Choroid plexus epithelial cell (primary cell): ENCODE measurements around the gene PLCH2.

Experiments
- DNase-seq: peaks from one replicate; pipeline ENCODE4 v3.0.0-alpha.2; 2010; ENCODE audit warnings: low read depth
- H3K4me3 ChIP-seq: 2 replicates; pipeline ENCODE4 v1.5.1; 2011; ENCODE audit warnings: low read depth, mild to moderate bottlenecking, control low read depth, low read length, moderate library complexity
- TF ChIP-seq, protein P1 (sequence below): conservative IDR thresholded peaks from 2 replicates; pipeline ENCODE4 v1.5.1; 2011; ENCODE audit warnings: low read depth, mild to moderate bottlenecking, control low read depth, inconsistent platforms, low read length, moderate library complexity

The PLCH2 gene

DNA sequence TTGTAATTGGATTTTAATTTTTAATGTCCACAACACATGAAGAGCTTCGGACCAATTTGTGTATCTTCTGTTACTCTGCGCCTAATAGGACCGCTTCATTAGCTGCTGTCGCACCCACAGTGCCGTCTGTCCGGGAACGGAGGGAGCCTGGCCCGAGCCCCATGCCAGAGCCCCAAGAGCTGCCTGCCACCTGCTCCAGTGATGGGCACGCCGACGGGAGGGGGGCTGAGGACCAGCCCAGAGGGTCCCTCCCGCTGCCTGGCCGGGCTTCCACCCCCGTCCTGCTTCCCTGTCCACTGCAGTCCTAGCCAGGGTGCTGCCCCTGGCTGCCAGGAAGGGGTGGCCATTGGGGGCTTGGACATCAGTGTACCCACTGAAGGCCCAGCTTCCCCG is 30.3 kb upstream of the PLCH2 start:
- TF ChIP-seq, protein P1, sequence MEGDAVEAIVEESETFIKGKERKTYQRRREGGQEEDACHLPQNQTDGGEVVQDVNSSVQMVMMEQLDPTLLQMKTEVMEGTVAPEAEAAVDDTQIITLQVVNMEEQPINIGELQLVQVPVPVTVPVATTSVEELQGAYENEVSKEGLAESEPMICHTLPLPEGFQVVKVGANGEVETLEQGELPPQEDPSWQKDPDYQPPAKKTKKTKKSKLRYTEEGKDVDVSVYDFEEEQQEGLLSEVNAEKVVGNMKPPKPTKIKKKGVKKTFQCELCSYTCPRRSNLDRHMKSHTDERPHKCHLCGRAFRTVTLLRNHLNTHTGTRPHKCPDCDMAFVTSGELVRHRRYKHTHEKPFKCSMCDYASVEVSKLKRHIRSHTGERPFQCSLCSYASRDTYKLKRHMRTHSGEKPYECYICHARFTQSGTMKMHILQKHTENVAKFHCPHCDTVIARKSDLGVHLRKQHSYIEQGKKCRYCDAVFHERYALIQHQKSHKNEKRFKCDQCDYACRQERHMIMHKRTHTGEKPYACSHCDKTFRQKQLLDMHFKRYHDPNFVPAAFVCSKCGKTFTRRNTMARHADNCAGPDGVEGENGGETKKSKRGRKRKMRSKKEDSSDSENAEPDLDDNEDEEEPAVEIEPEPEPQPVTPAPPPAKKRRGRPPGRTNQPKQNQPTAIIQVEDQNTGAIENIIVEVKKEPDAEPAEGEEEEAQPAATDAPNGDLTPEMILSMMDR = no peak
- no peak overlapping the region for H3K4me3 ChIP-seq
- no peak for DNase-seq

DNA sequence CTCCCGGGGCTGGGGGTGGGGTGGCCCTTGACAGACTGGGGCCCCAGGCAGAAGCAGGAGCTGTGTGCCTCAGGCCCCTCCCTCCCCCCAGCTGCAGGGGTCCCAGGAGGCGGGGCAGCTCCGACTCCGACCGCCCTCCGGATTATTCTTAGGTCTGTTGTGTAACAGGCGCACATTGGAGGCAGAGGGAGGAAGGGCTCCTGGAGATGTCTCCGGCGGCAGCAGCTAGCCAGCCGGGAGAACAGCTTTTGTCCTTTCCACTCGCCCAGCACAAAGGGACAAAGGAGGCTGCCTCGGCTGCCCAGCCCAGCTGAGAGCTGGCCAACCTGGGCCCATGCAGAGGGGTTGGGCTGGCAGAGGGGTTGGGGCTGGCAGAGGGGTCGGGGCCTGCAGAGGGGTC is 29.7 kb upstream of the PLCH2 start:
- TF ChIP-seq, protein P1 = no peak
- no peak overlapping the region for H3K4me3 ChIP-seq

DNA sequence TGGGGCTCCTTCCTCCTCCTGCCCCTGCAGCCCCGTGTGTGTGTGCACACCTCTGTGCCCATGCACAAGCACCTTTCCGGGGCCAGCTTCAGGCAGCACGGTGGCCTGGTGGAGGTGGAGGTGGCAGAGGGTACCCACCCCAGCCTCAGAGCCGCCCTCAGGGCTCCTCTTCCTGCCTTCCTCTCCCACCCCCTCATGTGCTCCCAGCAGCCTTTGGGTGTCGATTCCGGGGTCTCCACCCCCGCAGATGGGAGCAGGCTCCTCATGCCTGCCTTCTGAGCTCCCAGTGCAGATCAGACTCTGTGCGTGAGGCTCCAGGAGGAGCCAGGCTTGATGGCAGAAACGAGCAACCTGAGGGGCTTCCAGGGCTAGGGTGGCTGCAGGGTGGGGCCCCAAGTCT is 29.2 kb upstream of the PLCH2 start:
- DNase-seq = no peak
- TF ChIP-seq, protein P1 = no peak
- no peak overlapping the region for H3K4me3 ChIP-seq

More for the DNA sequence above, 29.7 kb upstream of the PLCH2 start:
- DNase-seq = peak; percentile 60

DNA sequence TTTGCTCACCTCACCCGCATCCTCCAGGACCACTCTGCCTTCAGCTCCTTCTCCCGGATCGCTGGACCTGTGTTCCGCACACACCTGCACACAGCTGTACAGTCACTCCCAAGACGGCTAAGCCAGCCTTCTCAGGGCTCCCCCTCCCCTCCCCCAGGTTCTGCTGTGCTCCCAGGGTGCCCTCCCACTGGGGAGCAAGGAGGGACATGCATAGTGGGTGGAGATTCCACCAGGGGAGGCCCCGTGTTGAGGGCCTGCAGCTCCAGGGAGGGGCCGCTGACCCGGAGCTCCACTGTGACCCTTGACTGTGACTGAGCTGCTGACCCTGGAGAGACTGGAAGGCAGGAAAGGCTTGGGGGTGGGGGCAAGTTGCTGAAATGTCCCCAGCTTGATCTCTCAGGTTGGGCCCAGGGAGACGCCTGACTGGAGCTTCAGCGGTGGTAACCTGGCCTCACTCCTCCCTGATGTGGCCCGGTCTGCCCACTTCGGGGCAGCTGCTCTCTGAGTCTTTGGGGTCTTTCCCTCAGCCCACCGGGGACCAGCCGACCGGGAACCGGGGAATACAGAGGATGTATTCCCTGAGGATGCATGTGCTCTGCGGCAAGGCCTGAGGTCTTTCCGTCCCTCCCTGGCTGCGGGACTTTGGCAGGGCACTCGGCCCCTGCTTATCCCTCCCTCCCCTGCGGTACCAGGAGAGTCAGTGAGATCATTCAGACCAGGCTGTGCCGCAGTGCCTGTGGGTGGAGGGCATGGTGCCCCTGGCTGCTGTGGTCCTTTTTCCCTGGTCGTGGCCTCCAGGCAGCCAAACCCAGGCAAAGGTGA is 28.6 kb upstream of the PLCH2 start:
- DNase-seq = no peak
- H3K4me3 ChIP-seq = no peak overlapping the region
- TF ChIP-seq, protein P1 = no peak

DNA sequence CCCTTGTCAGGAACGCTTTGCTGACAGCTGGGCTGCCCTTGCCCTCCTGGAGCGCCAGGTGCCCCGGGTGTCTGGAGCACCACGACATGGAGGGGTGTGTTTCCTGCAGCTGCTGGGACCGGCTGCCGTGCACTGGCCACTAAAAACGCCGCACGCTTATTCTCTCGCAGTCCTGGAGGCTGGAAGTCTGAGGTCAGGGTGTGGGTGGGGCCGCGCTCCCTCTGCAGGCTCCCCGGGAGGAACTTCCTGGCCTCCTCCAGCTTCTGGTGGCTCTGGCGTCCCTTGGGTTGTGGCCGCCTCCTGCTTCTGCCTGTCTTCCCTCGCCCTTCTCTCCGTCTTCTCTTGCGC is 28.0 kb upstream of the PLCH2 start:
- no peak overlapping the region for H3K4me3 ChIP-seq
- TF ChIP-seq, protein P1 = no peak
- no peak for DNase-seq

DNA sequence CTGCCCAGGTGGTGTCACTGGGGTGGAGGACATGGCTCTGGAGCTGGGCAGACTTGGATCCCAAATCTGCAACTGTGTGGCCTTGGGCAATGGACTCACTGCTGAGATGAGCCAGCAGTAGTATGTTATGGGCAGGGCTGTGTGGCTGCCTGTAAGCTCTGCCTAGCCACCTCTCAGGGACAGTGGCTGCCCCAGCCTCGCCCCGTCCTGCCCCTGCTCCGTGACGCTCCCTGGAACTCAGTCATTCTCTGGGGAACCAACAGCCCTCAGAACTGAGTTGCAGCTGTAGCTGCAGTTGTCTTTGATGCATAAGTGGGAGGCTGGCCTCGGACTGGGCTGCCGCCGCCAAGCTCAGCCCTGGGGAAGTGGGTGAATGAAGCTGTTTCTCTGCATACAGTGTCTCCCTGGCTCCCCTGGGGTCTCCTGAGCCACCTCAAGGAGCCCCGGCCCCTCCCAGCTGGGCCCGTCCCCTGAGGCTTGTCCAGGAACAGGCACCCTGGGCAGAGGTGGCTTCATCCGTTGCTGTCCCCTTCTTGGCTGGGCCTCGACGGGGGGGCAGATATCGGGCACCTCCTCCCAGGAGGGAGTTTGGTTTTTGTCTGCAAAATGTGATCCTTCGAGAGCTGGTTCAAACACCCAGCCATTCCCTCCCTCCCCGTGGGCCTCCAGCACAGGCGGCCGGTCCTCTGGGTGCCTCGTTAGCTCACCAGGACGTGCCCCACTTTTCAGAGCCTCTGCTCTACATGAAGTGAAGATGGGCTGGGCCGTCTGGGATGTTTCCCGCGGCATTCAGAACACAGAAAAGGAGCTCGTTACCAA is 26.2 kb upstream of the PLCH2 start:
- H3K4me3 ChIP-seq = no peak overlapping the region
- TF ChIP-seq, protein P1 = no peak
- no peak for DNase-seq
